AG09309 (cell line): ENCODE results near the gene TECPR2.
"Not testable (repeated sequence)": the region's sequence is repeated elsewhere in the genome, so short reads cannot be mapped to it uniquely, and the experiment has no call there.

Source experiments
- DNase-seq: peaks from one replicate; pipeline ENCODE4 v3.0.0-alpha.2; 2010; ENCODE audit warnings: low read depth
- H3K4me3 ChIP-seq: 2 replicates; pipeline ENCODE4 v1.5.1; 2011; ENCODE audit warnings: mild to moderate bottlenecking, low read depth, low read length, moderate library complexity; ENCODE audit not compliant: control insufficient read depth
- TF ChIP-seq, protein P1 (sequence below): IDR thresholded peaks from 2 replicates; pipeline ENCODE4 v1.5.1; 2011; ENCODE audit warnings: mild to moderate bottlenecking, low read depth, low read length, inconsistent platforms; ENCODE audit not compliant: insufficient read depth, control insufficient read depth; ENCODE audit errors: missing control alignments

Gene TECPR2

DNA sequence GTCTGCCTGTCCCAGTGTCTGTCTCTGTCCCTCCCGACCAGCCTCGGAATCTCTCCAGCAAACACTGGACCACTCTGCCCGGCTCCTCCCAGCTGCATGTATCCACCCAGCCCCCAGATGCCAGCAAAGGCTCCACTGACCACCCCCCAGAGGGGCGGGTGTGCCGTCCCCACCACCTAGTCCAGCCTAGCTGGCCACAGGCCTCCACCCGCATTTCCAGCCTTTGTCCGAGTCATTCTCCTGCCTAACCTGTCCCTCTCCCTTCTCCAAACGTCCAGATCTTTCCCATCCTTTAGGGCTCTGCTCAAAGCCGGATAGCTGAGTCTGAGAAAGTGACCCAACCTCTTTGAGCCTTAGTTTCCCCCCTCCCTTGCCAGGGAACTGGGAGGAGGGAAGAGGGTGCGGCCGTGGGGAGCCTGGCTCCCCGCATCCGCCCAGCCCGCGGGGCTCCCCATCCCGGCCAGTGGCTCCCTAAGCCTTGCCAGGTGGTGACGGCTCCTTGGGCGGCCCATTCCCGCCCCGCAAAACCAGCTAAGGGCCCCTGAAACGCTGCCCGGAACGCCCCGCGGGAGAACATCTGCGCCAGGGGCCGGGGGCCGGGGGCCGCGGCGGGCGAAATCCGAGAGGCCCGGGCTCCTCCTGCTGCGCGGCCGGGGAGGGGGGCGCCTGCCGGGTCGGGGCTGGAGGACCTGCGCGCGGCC, 181.5 kb downstream of the TECPR2 start:
- TF ChIP-seq, protein P1, sequence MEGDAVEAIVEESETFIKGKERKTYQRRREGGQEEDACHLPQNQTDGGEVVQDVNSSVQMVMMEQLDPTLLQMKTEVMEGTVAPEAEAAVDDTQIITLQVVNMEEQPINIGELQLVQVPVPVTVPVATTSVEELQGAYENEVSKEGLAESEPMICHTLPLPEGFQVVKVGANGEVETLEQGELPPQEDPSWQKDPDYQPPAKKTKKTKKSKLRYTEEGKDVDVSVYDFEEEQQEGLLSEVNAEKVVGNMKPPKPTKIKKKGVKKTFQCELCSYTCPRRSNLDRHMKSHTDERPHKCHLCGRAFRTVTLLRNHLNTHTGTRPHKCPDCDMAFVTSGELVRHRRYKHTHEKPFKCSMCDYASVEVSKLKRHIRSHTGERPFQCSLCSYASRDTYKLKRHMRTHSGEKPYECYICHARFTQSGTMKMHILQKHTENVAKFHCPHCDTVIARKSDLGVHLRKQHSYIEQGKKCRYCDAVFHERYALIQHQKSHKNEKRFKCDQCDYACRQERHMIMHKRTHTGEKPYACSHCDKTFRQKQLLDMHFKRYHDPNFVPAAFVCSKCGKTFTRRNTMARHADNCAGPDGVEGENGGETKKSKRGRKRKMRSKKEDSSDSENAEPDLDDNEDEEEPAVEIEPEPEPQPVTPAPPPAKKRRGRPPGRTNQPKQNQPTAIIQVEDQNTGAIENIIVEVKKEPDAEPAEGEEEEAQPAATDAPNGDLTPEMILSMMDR, result no peak
- no peak for DNase-seq
- no peak overlapping the region for H3K4me3 ChIP-seq

DNA sequence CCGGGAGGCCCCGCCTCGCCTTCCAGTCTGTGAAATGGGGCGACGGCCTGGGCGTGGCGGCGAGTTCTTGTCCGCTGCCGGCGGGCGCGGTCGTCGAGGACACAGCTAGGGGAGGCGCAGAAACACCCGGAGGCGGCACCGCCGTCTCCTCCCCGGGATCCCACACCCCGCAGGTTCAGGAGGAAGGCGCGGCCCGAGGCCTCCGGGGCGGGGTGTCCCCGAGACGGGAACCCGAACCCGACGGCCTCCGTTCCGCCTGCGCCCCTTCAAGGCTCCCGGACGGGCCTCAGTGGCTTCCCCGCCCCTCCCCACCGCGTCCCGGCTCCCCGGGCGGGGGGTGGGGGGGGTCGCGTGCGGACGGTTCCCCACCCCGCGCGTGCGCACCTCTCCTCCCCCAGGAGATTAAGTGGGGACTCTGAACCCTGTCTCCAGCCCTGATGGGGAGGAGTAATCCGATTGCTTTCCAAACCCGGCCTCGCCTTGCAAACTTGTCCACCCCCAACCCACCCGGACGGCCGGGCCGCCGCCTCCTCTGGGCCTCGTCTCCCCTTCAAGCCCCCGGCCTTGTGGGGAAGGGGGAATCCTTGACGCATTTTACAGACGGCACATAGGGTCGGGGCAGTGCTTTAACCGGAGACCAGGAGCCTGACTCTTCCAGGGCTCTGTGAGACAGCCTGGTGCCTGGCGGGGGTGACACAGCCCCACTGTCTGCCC, 182.2 kb downstream of the TECPR2 start:
- DNase-seq, result no peak
- H3K4me3 ChIP-seq, result no peak overlapping the region
- TF ChIP-seq, protein P1, result no peak

DNA sequence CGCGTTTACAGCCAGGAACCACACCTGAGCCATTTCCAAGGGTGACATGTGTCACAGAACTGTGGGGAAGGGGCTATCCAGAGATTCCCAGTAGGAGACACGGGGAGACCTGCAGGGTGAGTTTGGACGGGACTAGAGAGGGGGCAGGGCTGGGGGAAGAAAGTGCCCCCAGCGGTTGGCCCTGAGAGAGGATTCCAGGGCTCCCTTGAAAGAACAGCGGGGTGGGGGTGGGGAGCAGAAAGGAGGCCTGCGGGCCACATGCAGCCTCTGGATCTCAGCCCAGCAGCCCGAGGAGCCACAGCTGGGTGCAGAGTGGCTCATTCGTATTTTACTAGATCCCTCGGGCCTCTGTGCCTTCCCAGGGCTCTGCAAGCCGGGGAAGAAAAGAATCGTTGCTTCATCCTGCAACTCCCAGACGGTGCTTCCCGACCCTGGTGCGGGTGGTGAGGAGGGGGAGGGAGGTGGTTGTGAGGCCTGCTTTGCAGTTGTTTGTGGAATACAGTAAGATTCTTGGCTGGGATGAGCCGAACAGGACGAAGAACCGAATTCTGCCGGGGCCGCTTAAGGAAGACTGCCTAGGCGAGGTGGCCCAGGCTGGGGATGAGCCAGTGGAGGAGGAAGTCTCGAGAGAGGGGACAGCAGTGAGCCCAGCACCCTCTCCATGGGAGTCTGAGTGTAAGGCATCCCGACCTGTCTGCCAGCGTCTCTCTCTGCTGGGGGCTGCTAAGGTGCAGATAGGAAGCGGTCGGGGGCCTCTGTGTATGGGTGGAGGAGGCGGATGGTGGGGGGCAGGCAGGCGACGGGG, 182.9 kb downstream of the TECPR2 start:
- peak; percentile 33 for DNase-seq
- no peak overlapping the region for H3K4me3 ChIP-seq
- TF ChIP-seq, protein P1, result no peak

DNA sequence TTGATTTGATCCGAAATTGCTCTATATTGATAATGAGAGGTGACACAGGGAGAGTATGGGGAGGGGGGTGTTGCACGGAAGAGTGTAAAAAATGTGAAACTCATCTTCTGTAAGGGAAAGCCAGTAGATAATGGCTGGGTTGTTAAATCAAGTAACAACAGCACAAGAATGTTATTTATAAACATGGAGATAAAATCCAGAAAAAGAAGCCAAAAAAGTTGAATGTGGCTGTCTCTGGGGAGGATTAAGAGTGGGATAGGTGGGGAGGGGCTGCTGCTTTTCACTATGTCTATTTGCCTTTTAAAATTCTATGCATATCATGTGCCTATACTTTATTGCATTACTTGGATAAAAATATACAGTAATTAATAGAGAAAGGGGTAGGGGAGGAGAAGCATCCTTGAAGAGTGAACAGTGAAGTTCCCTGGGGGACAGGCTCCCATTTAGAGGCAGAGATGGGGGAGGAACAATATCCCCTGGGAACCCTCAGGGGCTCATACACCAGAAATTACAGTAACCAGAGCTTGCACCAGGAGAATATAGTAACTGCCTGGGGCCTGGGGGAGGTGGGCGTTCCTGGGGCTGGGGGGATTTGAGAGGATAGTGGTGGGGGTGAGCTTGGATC, 186.0 kb downstream of the TECPR2 start:
- DNase-seq, result no peak
- TF ChIP-seq, protein P1, result no peak
- H3K4me3 ChIP-seq, result no peak overlapping the region

DNA sequence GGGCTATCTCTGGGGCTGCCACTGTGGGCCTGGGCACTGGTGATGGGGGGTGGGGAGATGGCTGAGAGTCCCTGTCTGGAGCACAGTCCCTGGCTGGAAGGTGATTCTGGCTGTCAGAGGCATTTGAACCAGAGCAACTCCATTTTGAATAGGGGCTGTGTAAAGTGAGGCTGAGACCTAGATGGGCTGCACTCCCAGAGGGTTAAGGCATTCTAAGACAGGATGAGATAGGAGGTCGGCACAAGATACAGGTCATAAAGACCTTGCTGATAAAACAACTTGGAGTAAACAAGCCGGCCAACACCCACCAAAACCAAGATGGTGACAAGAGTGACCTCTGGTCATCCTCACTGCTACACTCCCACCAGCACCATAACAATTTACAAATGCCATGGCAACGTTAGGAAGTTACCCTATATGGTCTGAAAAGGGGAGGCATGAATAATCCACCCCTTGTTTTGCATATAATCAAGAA, 188.2 kb downstream of the TECPR2 start:
- not testable (repeated sequence) for DNase-seq, H3K4me3 ChIP-seq
